GM19043 (cell line): ENCODE results near the gene PLEKHH1.

Experiments
- ATAC-seq: cut with Tn5 transposase; IDR thresholded peaks from one replicate; pipeline ENCODE4 v1.9.1; 2021; ENCODE audit warnings: low read depth; ENCODE audit not compliant: unreplicated experiment

Gene PLEKHH1

DNA sequence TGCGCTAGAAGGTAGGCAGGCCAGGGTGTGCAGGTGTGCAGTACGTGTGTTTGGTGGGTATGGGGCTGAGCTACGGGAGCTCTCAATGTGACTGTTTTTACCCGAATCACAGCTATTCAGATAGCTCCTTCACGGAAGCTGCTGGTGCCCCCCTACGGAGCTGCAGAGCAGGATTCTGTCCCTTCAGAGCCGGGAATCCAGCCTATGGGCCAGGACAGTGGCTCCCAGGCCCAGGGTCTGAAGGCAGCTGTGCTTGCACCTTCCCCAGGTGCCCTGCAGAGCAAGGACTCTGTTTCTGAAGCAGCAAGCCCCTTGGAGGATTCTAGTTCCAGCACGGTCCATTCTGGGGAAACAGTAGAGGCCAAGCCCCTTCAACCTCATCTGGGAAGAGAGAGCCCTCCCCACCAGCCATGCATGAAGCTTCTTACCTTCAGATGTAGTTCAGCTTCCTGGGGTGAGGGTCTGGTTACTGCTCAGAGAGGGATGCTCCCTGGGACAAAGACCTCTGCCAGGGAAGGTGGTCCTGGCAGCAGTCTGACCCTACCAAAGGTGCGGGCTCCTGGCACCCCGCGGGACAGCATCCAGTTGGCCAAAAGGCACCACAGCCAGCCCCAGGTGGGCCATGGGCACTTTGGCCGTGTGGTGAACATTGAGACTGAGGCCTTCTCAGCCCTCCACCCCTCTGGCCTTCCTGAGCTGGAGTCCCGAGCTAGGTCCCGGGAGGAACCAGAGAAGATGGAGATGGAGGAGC lies 29.1 kb downstream of the PLEKHH1 start:
- no peak for ATAC-seq

DNA sequence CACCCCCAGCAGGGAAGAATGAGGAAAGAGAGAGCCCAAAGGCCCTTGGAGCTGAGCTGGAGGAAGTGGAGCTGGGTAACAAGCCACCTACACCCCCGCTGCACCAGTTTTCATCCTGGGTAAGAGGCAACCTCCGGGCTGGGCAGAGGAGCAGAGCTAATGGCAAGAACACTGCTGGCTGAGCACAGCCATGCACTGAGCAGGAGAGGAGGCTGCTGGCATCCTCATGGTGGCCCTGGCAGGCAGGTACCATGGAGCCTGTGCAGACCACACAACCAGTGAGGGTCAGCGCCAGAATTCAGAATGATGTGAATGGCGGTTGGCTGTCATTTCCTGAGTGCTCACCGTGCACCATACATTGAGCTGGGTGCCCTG lies 29.7 kb downstream of the PLEKHH1 start:
- no peak for ATAC-seq

DNA sequence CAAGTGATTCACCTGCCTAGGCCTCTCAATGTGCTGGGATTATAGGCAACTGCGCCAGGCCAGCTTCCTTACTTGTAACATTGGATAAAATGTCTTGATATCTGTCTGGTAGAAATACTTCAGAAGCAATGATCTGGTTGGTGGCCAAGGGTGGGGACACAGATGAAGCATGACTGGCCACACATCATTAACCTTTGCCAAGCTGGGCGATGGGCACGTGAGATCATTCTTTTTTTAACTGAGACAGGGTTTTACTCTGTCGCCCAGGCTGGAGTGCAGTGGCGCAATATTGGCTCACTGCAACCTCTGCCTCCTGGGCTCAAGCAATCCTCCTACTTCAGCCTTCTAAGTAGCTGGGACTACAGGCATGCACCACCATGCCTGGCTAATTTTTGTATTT lies 31.1 kb downstream of the PLEKHH1 start:
- ATAC-seq: no peak

DNA sequence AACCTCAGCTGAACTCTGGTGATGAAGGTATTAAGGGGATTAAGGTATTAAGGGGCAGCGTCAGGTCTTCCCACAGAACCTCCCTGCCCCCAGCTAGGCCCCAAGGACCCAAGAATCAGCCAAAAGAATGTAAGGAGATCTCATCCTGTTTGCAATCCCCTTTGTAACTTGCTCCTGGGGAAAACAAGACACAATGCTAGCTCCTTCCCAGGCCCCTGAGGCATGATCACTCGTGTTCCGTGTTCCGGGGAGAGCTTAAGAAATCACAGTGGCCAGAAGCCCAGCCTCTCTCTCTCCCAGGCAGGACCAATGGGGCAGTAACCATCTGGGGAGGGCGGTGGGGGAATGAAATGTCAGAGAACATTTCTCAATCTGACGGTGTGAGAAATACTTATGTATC lies 33.8 kb downstream of the PLEKHH1 start:
- ATAC-seq: no peak

DNA sequence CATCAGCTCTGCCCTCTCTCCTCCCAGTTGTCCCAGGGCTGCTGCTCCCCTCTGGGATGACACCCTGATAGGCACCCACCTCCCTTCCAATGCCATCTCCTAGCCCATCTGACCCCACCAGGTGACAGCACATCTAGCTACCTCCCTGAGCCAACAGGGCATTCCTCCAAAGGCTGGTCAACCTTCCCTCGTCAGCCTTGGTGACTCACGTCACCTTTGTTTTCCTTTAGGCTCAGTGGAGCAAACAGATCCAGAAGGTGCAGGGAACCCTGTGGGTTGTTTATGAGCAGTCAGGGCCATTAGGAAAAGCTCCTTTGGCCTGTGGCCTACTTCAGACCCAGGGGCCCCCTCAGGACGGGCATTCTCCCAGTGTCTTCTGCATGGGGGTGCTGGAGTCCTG lies 34.6 kb downstream of the PLEKHH1 start:
- ATAC-seq: no peak

DNA sequence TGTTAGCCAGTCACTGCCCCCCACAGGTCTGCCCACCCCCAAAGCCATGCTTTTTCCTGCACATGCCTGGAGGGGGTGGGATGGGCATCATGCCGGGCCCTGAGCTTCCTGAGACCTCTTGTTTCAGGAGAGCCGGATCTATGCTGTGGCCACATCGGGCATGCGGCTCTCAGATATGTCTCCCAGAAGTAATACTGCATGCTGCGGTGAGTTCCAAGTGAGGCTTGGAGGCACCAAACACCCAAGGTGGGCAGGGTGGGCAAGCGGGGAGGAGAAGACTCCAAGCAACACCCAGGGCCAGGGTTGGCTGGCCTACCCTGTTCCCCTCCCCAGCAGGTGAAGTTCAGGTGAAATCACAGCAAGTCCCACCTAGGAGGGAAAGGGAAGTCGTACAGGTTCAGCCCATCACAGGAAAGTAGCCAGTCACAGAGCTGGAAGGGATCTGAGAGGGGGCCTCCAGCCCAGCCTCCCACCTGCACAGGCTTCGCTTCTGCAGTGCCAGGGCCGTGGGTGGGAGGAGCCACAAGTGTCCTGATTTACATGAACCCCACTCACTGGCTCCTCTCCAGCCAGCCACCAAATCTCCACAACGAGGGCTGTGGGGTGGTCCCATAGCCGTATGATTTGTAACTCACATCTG lies 36.0 kb downstream of the PLEKHH1 start:
- ATAC-seq: no peak

DNA sequence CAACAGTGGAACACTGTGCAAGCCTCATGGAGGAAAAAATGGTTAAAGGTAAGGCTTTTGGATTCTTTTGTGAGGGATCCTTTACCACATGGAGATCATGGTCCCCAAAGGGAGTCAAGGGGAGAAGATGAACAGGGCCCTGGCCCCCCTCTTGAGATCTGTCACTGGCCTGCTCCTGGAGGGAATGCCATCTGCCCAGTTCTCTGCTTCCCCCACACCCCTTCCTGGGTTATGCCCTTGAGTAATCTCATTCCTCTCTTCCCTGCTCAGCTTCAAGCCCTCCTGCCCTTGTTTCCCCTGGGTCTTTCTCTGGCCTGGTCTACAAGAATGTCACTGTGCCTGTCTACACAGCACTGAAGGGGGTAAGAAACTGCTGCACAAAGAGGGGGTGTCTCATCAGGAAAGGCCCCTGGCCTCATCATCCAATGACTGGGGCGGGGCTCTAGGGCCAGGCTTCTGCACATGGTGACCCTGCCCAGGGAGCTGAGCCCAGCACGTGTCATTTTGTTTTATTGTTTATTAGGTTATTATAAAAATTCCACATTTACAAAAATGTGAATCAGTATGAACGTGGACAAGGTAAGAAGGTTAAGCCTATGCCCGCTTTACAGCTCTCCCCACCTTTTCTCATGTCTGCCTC lies 36.7 kb downstream of the PLEKHH1 start:
- no peak for ATAC-seq

DNA sequence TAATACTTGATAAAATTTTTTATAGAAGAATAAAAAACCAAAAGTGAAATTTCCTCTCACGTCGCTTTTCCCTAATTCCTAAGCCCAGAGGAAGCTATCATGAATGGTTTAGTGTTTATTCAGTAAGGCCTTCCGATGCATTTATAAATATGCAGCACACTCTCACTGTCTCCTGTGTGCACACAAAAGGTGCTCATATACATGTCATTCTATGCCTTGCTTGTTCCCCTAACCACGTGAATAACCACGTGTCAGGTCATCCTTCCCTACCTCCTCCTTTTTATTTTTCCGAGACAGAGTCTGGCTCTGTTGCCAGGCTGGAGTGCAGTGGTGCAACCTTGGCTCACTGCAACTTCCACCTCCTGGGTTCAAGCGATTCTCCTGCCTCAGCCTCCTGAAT lies 37.4 kb downstream of the PLEKHH1 start:
- ATAC-seq: no peak

DNA sequence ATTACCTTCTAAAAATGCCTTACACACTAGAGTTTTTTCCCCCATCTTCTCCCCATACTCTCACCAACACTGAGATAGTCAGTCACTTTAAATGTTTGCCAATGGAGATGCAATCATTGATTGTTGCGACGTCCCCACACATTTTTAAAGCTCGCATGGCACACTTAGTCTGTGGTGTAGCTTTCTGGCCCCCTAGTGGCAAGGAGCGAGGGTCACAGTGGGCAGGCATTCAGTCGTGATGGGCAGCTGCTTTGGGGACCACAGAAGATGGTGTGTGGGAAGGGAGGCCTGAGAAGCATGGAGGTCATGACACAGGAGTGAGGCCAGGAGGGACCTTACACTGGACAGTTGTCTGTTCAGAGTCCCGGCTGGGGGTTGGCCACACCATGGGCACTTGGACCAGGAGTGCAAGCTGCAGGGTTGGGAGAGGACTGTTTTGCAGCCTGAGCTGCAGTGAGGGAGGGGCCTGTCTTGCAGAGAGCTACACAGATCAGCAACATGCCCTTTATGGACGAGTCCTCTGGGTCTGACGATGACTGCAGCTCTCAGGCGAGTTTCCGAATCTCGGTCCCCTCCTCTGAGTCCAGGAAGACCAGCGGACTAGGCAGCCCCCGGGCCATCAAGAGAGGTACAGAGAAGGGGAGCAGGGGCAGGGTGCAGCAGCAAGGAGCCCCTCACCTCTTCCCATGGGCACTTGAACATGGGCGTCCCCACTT lies 38.3 kb downstream of the PLEKHH1 start:
- no peak for ATAC-seq

DNA sequence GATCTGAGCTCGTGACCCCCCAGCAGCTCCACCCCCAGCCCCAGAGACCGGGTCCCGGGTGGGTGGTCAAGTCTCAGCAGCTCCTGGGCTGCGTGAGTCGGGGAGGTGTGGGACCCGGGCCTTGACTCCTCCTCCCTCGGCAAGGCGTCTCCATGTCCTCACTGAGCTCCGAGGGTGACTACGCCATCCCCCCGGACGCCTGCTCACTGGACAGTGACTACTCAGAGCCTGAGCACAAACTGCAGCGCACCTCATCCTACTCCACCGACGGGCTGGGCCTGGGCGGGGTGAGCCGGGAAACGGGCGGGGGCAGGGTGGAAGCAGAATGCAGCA lies 38.9 kb downstream of the PLEKHH1 start:
- ATAC-seq: no peak

DNA sequence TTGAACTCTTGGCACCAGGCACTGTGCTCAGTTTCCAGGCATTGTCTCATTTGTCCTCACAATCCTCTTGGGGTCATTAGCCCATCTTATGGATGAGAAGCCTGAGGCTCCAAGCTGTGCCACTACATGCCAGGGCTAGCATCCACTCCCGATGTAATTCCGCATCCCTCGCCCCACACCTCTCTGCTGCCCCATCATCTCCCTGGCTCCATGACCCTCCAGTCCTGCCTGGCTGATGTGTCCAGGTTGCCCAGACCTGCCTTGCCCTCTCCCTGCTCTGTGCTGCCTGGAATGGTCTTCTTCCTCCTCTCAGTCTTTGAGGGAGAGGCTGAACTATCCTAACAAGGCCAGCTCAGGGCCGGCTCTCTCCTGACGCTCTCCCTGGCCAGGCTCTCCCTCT lies 39.5 kb downstream of the PLEKHH1 start:
- no peak for ATAC-seq

DNA sequence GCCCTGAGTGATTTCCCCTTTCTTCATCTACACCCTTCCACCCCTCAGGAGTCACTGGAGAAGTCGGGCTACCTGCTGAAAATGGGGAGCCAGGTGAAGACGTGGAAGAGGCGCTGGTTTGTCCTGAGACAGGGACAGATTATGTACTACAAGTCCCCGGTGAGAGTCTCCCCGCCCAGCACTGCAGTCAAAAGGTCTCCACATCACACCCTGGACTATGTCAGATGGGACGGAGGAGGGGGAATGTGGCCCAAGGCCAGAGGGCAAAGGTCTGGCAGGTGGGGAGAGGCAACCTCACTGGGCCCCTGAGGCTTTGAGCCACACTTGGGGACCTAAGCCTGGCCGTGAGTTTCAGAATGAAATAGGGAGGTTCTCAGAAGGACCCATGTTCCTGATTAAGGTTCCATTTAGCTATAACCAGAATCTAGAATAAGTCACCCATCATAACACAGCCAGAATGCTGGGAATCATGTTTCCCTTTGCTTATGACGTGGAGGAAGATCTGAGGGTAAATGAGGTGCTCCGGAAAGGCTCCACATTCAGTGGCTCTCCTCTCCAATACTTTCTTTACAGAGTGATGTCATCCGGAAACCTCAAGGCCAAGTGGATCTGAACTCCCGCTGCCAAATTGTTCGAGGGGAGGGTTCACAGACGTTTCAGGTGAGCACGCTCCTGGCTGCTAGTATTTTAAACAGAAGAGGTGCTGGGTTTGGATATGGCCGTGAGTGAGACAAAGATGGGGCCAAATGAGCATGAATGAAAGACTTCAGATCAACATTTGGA lies 40.3 kb downstream of the PLEKHH1 start:
- ATAC-seq: no peak

DNA sequence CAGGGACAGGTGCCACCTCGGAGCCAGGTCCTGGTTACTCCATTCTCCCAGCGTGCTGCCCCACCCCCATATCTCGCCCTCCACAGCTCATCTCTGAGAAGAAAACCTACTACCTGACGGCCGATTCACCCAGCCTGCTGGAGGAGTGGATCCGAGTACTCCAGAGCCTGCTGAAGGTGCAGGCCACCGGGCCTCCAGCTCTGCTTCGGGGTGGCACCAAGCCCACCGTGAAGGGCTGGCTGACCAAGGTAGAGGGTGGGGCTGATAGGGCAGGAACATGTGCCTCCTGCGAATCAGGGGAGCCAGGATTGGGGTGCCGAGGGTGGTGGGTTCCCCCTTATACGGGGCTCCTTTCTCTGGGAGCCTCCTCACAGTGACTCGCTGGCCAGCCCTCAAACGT lies 41.1 kb downstream of the PLEKHH1 start:
- ATAC-seq: no peak

DNA sequence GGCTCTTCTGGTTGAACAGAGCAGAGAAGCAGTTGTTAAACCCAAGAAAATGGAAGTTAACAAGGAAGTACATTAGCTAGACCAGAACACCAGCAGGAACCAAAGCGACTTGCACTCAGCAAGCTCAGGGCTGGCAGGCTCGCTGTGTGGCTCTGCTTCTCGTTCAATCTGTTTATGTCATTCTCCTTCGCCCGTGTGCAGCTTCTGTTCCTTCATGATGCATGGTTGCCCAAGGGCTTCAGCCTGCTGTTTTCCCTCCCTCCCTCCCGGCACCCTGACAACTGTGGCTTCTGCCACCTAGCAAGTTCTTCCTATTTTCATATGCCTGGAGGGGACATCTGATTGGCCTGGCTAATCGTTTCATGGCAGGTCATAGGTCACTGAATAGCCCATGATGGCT lies 41.7 kb downstream of the PLEKHH1 start:
- ATAC-seq: no peak

DNA sequence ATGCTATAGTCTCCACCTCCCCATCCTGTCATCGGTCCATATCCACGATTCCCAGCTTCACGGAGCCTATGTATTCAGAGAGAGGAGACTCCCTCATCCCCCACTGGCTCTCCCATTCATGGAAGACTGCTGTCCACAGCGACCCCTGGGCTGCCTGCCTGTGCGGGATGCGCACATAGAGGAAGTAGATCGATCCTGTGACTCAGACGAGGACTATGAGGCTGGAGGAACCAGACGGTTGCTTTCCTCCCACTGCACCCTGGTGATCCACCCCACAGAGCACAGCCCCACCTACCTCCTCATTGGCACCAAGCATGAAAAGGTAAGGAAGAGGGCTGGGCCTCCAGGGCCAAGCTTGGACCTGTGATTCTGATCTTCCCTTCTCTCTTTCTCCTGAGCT lies 42.6 kb downstream of the PLEKHH1 start:
- ATAC-seq: no peak

DNA sequence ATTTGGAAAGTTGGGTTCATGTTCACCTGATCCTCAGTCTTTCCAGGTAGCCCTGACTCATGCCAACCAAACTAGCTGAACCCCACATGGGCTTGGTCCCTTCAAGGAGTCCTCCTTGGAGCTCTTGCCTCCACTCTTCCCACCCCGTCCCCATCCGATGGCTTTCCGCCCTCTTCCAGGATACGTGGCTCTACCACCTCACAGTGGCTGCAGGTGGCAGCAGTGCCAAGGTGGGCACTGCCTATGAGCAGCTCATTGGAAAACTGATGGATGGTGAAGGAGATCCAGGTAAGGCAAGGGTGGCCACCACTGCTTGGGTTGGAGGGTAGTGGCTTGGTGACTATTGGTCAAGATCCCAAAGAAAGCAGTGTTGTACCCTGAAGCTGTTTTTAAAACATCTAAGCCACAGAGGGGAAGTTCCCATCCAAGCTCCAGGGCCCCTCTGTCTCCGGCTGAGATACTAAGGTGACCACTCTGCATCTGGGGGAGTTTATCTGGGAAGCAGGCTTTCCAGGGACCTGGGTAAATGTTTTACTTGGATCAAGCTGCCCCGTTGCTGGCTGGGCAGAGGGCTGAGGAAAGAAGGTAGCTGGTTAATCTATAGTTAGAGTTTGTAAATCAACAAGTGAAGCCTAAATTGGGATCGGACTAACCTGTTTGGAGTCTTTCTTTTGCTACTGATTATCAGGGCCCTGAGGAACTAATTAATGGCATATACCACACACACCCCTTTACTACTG lies 43.3 kb downstream of the PLEKHH1 start:
- ATAC-seq: no peak

DNA sequence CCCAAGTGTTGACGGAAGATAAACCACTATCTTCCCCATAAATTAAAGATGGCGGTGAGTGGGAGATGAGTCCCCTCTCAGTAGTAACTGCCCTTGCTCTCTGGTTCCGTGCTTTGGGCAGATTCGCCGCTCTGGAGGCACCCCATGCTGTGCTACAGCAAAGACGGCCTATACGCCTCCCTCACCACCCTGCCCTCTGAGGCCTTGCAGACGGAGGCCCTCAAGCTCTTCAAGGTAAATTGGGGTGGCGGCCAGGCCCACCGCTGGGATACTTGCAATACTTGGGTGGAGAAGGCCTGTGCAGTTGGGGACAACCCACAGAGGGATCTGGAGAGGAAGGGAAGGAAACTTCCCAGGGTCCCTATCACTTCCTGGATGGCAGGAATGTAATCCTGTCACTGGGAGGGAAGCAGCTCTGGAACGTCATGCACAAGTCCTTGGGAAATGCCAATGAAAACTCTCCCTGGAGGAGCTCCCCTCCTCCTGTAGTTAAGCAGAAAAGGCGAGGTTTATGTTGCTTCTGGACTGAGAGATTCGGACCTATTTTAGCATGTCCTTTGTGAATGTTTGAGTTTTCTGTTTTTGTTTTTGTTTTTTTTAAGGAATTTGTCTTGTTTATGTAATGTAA lies 44.2 kb downstream of the PLEKHH1 start:
- ATAC-seq: no peak

DNA sequence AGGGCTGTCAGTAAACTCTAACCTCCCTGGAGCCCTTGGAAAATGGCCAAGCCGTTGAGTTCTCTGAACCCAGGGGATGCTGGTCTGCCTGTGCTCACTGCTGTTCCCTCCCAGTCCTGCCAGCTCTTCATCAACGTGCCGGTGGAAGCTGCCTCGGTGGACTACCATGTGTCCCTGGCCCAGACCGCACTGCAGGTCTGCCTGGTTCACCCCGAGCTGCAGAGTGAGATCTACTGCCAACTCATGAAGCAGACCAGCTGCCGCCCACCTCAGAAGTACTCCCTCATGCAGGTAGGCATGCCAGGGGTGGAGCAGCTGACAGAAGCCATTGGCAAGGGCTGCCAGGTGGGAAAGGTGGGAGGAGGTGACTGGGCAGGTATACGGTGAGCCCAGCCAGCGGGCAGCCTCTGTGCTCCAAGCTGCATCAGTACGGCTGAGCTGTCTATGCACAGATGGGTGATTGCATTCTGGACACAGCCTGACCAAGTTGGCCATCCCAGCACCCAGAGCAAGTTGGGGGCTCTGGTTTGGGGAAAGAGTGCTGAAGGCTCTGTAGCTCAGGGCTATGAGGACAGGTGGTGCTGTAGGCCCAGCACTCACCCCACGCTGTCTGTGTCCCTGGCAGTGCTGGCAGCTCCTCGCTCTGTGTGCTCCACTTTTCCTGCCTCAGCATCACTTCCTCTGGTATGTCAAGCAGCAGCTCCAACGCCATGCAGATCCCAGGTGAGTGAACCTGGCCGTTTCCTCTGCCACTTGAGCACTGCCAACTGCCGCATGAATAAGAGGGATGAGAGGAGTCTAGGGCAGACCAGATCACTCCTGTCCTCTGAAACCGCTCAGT lies 45.0 kb downstream of the PLEKHH1 start:
- ATAC-seq: no peak

DNA sequence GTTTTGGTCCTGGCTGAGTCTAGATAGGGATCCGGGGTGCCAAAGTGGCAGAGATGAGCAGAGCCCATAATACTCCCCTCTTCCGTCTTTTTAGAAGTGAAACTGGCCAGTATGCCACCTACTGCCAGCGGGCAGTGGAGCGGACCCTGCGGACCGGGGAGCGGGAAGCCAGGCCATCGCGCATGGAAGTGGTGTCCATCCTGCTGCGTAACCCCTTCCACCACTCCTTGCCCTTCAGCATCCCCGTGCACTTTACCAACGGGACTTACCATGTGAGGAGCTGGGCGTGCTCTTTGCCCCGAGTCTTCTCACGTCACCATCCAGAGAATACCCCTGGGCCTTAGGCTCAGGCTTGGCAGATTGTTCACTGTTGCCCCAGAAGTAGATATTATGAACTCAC lies 46.0 kb downstream of the PLEKHH1 start:
- no peak for ATAC-seq
